WI38 (cell line): ENCODE data around the gene PTGR1.
"Not testable (repeated sequence)": the region's sequence is repeated elsewhere in the genome, so short reads cannot be mapped to it uniquely, and the experiment has no call there.

ENCODE experiments used
- H3K4me3 ChIP-seq: 2 replicates; pipeline ENCODE4 v1.5.1; 2011; ENCODE audit warnings: low read depth, mild to moderate bottlenecking, control low read depth, low read length
- TF ChIP-seq, protein P1 (sequence below): IDR thresholded peaks from 2 replicates; pipeline ENCODE4 v1.5.1; 2012; ENCODE audit warnings: low read depth, mild to moderate bottlenecking, control low read depth, low read length

PTGR1 gene

DNA sequence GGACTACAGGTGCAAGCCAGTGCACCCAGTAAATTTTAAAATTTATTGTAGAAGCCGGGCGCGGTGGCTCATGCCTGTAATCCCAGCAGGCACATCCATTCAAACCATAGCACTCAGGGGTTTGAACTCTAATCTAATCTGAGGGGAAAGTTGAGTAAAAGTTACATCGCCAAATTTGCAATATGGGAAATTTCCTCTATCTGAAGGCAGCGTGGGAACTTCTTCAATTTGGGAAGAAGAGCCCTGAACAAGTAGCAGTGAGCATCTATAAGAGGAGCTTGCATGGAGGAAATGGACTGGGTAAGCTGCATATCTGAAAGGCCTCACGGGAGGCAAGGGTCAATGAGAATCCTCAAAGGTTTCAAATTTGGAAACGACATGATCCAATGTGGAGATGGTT, 29.0 kb upstream of the PTGR1 start:
- TF ChIP-seq, protein P1, sequence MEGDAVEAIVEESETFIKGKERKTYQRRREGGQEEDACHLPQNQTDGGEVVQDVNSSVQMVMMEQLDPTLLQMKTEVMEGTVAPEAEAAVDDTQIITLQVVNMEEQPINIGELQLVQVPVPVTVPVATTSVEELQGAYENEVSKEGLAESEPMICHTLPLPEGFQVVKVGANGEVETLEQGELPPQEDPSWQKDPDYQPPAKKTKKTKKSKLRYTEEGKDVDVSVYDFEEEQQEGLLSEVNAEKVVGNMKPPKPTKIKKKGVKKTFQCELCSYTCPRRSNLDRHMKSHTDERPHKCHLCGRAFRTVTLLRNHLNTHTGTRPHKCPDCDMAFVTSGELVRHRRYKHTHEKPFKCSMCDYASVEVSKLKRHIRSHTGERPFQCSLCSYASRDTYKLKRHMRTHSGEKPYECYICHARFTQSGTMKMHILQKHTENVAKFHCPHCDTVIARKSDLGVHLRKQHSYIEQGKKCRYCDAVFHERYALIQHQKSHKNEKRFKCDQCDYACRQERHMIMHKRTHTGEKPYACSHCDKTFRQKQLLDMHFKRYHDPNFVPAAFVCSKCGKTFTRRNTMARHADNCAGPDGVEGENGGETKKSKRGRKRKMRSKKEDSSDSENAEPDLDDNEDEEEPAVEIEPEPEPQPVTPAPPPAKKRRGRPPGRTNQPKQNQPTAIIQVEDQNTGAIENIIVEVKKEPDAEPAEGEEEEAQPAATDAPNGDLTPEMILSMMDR, result no peak

DNA sequence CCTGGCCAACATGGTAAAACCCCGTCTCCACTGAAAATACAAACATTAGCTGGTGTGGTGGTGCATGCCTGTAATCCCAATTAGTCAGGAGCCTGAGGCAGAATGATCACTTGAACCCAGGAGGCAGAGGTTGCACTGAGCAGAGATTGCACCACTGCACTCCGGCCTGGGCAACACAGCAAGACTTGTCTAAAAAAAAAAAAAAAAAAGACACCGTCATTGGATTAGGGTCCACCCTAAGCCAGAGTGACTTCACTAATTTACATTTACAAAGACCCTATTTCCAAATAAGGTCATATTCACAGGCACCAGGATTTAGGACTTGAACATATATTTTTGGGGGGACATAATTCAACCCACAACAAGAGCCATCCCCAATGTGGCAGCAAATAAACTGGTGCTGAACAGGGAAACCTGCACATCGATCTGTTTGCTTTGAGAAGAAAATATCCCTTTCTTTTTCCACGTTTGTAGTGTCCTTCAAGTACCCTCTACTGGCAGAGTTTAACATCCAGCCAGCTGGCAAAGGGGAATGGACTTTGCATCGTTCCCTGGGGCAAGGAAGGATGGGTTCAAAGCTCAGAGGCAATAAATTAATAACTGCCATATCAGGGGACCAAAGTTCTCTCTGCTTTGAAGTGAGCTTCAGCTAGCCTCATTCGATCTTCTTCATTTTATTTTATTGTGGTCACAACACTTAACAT, 28.0 kb upstream of the PTGR1 start:
- TF ChIP-seq, protein P1, result no peak

More for the DNA sequence above, 29.0 kb upstream of the PTGR1 start:
- no peak overlapping the region for H3K4me3 ChIP-seq

DNA sequence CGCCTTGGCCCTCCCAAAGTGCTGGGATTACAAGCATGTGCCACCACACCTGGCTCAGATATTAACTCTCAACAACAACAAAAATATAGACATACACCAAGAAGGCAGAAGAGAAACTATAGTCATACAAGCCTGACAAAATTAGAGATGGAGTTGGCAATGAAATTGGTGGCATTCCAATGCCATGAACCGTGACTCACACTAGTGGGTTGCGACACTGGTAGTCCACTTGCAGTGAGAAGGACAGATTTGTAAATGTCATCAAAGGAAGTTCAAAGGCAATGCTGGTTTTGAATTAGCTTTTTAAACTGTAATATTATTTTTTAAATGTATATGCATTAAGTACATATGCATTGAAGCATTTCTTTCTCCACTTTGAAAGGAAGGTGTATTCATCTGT, 23.2 kb upstream of the PTGR1 start:
- TF ChIP-seq, protein P1, result no peak
- no peak overlapping the region for H3K4me3 ChIP-seq

More for the DNA sequence above, 28.0 kb upstream of the PTGR1 start:
- no peak overlapping the region for H3K4me3 ChIP-seq

DNA sequence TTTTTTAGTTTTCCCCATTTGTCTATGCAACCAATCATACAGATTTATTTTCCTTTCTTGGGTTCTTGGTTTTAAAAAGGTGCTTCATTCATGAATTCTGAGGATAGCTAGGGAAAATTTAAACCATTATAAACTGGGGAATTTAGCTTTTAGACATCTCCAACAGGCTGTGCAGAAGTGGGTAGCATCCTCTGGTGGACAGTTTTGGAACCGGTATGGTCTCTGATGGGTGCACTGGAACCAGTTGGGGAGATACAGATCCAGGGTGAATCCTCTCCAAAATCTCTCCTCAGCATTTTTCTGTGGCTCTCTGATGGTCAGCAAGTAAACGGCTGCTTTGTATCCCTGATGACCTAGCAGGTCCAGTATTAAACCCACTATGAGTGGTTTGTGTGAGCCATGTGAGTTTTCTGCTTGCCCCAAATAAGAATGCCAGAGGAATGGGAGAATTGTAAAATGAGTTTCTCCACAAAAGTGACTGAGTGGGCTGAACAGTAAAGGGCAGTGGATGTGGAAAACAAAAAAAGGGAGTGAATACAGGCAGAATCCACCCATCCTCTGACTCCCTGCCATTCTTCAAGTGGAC, 22.5 kb upstream of the PTGR1 start:
- TF ChIP-seq, protein P1, result peak; percentile 98
- H3K4me3 ChIP-seq, result no peak overlapping the region

DNA sequence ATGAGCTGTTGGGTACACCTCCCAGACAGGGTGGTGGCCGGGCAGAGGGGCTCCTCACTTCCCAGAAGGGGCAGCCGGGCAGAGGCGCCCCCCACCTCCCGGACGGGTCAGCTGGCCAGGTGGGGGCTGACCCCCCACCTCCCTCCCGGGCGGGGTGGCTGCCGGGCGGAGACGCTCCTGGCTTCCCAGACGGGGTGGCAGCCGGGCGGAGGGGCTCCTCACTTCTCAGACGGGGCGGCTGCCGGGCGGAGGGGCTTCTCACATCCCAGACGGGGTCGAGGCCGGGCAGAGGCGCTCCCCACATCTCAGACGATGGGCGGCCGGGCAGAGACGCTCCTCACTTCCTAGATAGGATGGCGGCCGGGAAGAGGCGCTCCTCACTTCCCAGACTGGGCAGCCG, 17.9 kb upstream of the PTGR1 start:
- not testable (repeated sequence) for H3K4me3 ChIP-seq

DNA sequence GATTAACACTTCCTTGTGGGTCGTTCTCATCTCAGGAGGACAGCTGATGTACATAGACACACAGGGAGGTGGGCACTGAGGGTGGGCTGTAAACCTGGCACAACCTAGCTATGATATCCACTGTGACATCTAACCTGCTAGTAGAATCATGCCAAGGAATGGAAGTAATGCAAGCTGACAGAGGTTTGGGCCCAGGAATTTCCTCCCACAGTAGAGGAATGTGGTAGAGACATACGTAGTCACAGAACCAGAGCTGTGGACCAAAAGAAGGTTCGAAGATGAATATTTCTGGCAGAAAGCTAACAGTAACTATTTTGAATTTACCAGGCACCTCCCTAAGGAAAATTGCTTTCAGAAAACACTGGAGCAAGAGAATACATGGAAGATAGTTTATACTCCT, 16.5 kb upstream of the PTGR1 start:
- no peak overlapping the region for H3K4me3 ChIP-seq
- TF ChIP-seq, protein P1, result no peak

DNA sequence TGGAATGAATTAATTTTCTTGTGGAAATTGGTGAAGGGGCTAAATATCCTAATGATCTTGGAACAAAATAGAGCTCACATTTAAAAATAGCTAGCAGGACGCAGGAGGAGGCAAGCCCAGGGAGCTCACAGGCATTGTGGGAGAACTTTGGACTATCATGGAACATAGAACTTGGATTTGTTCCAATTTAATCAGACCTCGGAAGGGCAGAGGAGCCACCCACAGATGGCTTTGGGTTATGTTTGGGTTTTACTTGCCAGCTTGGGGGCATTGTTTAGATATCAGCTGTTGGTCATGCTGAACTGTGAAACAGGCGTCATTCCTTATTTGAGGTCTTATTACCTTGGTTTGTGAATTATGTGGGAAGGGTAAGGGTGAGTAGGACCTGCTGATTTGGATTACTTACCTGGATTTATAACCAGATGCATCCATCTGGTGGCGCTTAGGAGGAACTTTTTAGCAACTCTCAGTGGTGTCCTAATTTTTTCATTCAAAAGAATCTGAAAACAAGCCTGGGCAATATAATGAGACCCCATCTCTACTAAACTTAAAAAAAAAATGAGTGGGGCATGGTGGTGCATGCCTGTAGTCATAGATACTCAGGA, 14.1 kb upstream of the PTGR1 start:
- H3K4me3 ChIP-seq, result no peak overlapping the region
- TF ChIP-seq, protein P1, result no peak
